Activated CD4-positive, alpha-beta T cell treated with anti-CD3 and anti-CD28 coated beads, Interleukin-2, amount 10 ng/mL, durations not matched to agents 24 days and 14 days (primary cell): ENCODE results near the gene FBXO15. TPM values are rescaled to one million over a fixed set of nuclear protein-coding genes. Genes with fewer than 3 reads are reported as not detected.

Experiments used
- DNase-seq: peaks from one replicate; pipeline ENCODE4 v3.0.0; 2022
- H3K27ac Mint-ChIP-seq: one replicate; pipeline ENCODE4 v1.8.0; 2022; ENCODE audit warnings: mild to moderate bottlenecking, mixed read lengths
- H3K27me3 Mint-ChIP-seq: one replicate; pipeline ENCODE4 v1.8.0; 2022; ENCODE audit warnings: mixed read lengths
- H3K36me3 Mint-ChIP-seq: one replicate; pipeline ENCODE4 v1.8.0; 2022; ENCODE audit warnings: low read depth, mild to moderate bottlenecking, mixed read lengths
- H3K4me1 Mint-ChIP-seq: one replicate; pipeline ENCODE4 v1.8.0; 2021; ENCODE audit warnings: mixed read lengths
- H3K4me3 Mint-ChIP-seq: one replicate; pipeline ENCODE4 v1.8.0; 2022; ENCODE audit warnings: mild to moderate bottlenecking, moderate library complexity, mixed read lengths
- H3K9me3 Mint-ChIP-seq: one replicate; pipeline ENCODE4 v1.8.0; 2021; ENCODE audit warnings: mixed read lengths
- intact Hi-C: fragments of 100-400 bp; cut with micrococcal nuclease; formaldehyde crosslinking; loops from one replicate; pipeline ENCODE4 v1.15.1; 2023
- total RNA-seq: library from RNA; stranded (reverse); gene quantifications from 2 replicates; pipeline ENCODE4 v1.2.3, GENCODE V29; 2022

The FBXO15 gene
- total RNA-seq = 1.2 and 1.3 TPM in 2 replicates

- peaks cover 50% of the 10 kb centered on the region for H3K4me1 Mint-ChIP-seq
- DNase-seq = peak; percentile 99
- H3K27me3 Mint-ChIP-seq = peaks cover 5% of the 10 kb centered on the region
- no peaks in the 10 kb centered on the region for H3K9me3 Mint-ChIP-seq
- peak within 1 kb of the TSS; percentile 98 for H3K4me3 Mint-ChIP-seq
- peak within 1 kb of the TSS; percentile 97 for H3K27ac Mint-ChIP-seq
- intact Hi-C loops = loop anchor here (1.0 to 10.0 kb wide), 8 partner anchors 8 to 1067 kb away; partner anchors contain the start of genes TSHZ1 and ZNF407
- peaks cover 22% of the 10 kb centered on the region for H3K36me3 Mint-ChIP-seq
Measured at GRCh38 chr18:74147779-74148542, at the start of gene FBXO15, which contains the start of gene TIMM21. Gene FBXO15 (minus strand): TSS chr18:74147834. CDS start chr18:74147785, 49 bp downstream. Gene TIMM21 (plus strand): TSS chr18:74148523. CDS start chr18:74148809, 286 bp downstream.

- Mint-ChIP-seq H3K9me3 (no peaks in the 10 kb centered on the region), H3K27me3 (peaks cover 2% of the 10 kb centered on the region), H3K4me1 (peaks cover 2% of the 10 kb centered on the region), H3K27ac (peak overlapping the region; percentile 11), H3K36me3 (no peaks in the 10 kb centered on the region), H3K4me3 (peak overlapping the region; percentile 81)
- peak; percentile 82 for DNase-seq
- intact Hi-C loops = loop anchor here (1.0 to 5.0 kb wide), 5 partner anchors 96 to 401 kb away; partner anchors contain the start of genes CYB5A and ZNF407
Measured at GRCh38 chr18:74196220-74197119, 48.8 kb upstream of the FBXO15 start.

- peaks cover 2% of the 10 kb centered on the region for H3K4me1 Mint-ChIP-seq
- intact Hi-C loops = loop anchor here (5.0 kb wide), 1 partner anchor 98 kb away; the partner anchor contains the start of gene CYB5A
- H3K4me3 Mint-ChIP-seq = no peak overlapping the region
- no peaks in the 10 kb centered on the region for H3K36me3 Mint-ChIP-seq
- DNase-seq = no peak
- no peaks in the 10 kb centered on the region for H3K9me3 Mint-ChIP-seq
- H3K27me3 Mint-ChIP-seq = peaks cover 2% of the 10 kb centered on the region
- no peak overlapping the region for H3K27ac Mint-ChIP-seq
Measured at GRCh38 chr18:74194691-74195090, 47.1 kb upstream of the FBXO15 start.

- peaks cover 2% of the 10 kb centered on the region for H3K4me1 Mint-ChIP-seq
- no peak overlapping the region for H3K4me3 Mint-ChIP-seq
- no peak for DNase-seq
- H3K27ac Mint-ChIP-seq = no peak overlapping the region
- no peaks in the 10 kb centered on the region for H3K9me3 Mint-ChIP-seq
- H3K36me3 Mint-ChIP-seq = no peaks in the 10 kb centered on the region
- H3K27me3 Mint-ChIP-seq = peaks cover 6% of the 10 kb centered on the region
- intact Hi-C loops = no loop called here
Measured at GRCh38 chr18:74191577-74191976, 43.9 kb upstream of the FBXO15 start.

GRCh38 chr18:74190086-74190485 lies 42.5 kb upstream of the FBXO15 start:
- no peak for DNase-seq
- Mint-ChIP-seq H3K27me3 (peaks cover 8% of the 10 kb centered on the region), H3K4me1 (no peaks in the 10 kb centered on the region), H3K36me3 (no peaks in the 10 kb centered on the region), H3K9me3 (no peaks in the 10 kb centered on the region), H3K4me3 (no peak overlapping the region), H3K27ac (no peak overlapping the region)
- intact Hi-C loops = no loop called here

GRCh38 chr18:74186661-74187060 lies 39.0 kb upstream of the FBXO15 start:
- H3K27me3 Mint-ChIP-seq = peaks cover 20% of the 10 kb centered on the region
- no peak overlapping the region for H3K4me3 Mint-ChIP-seq
- no peak for DNase-seq
- H3K4me1 Mint-ChIP-seq = no peaks in the 10 kb centered on the region
- no peak overlapping the region for H3K27ac Mint-ChIP-seq
- intact Hi-C loops = no loop called here
- no peaks in the 10 kb centered on the region for H3K9me3 Mint-ChIP-seq
- H3K36me3 Mint-ChIP-seq = no peaks in the 10 kb centered on the region

- no peaks in the 10 kb centered on the region for H3K36me3 Mint-ChIP-seq
- no peaks in the 10 kb centered on the region for H3K9me3 Mint-ChIP-seq
- no peak for DNase-seq
- peaks cover 20% of the 10 kb centered on the region for H3K27me3 Mint-ChIP-seq
- no peaks in the 10 kb centered on the region for H3K4me1 Mint-ChIP-seq
- no peak overlapping the region for H3K4me3 Mint-ChIP-seq
- intact Hi-C loops = no loop called here
- no peak overlapping the region for H3K27ac Mint-ChIP-seq
Measured at GRCh38 chr18:74185860-74186259, 38.2 kb upstream of the FBXO15 start.

GRCh38 chr18:74184875-74185274 lies 37.2 kb upstream of the FBXO15 start:
- Mint-ChIP-seq H3K4me3 (no peak overlapping the region), H3K27ac (no peak overlapping the region), H3K36me3 (no peaks in the 10 kb centered on the region), H3K4me1 (no peaks in the 10 kb centered on the region), H3K27me3 (peaks cover 20% of the 10 kb centered on the region), H3K9me3 (no peaks in the 10 kb centered on the region)
- no peak for DNase-seq
- intact Hi-C loops = no loop called here

GRCh38 chr18:74183130-74183529 lies 35.5 kb upstream of the FBXO15 start:
- intact Hi-C loops = no loop called here
- no peaks in the 10 kb centered on the region for H3K4me1 Mint-ChIP-seq
- no peaks in the 10 kb centered on the region for H3K36me3 Mint-ChIP-seq
- no peaks in the 10 kb centered on the region for H3K9me3 Mint-ChIP-seq
- no peak for DNase-seq
- H3K4me3 Mint-ChIP-seq = no peak overlapping the region
- peaks cover 21% of the 10 kb centered on the region for H3K27me3 Mint-ChIP-seq
- H3K27ac Mint-ChIP-seq = no peak overlapping the region

GRCh38 chr18:74182335-74182734 lies 34.7 kb upstream of the FBXO15 start:
- H3K27me3 Mint-ChIP-seq = peaks cover 21% of the 10 kb centered on the region
- H3K4me3 Mint-ChIP-seq = no peak overlapping the region
- H3K27ac Mint-ChIP-seq = no peak overlapping the region
- H3K4me1 Mint-ChIP-seq = no peaks in the 10 kb centered on the region
- no peak for DNase-seq
- intact Hi-C loops = no loop called here
- no peaks in the 10 kb centered on the region for H3K9me3 Mint-ChIP-seq
- no peaks in the 10 kb centered on the region for H3K36me3 Mint-ChIP-seq

- intact Hi-C loops = no loop called here
Measured at GRCh38 chr18:74179623-74180199, 32.1 kb upstream of the FBXO15 start.

GRCh38 chr18:74178884-74179283 lies 31.2 kb upstream of the FBXO15 start:
- no peak for DNase-seq
- H3K4me3 Mint-ChIP-seq = no peak overlapping the region
- H3K36me3 Mint-ChIP-seq = no peaks in the 10 kb centered on the region
- no peak overlapping the region for H3K27ac Mint-ChIP-seq
- H3K4me1 Mint-ChIP-seq = no peaks in the 10 kb centered on the region
- intact Hi-C loops = no loop called here
- peaks cover 17% of the 10 kb centered on the region for H3K27me3 Mint-ChIP-seq
- no peaks in the 10 kb centered on the region for H3K9me3 Mint-ChIP-seq

More at GRCh38 chr18:74179623-74180199, 32.1 kb upstream of the FBXO15 start:
- Mint-ChIP-seq H3K4me3 (no peak overlapping the region), H3K27me3 (peaks cover 21% of the 10 kb centered on the region), H3K36me3 (no peaks in the 10 kb centered on the region), H3K4me1 (no peaks in the 10 kb centered on the region), H3K9me3 (no peaks in the 10 kb centered on the region), H3K27ac (no peak overlapping the region)
- no peak for DNase-seq

- intact Hi-C loops = no loop called here
- Mint-ChIP-seq H3K4me3 (no peak overlapping the region), H3K9me3 (no peaks in the 10 kb centered on the region), H3K36me3 (no peaks in the 10 kb centered on the region), H3K4me1 (peaks cover 5% of the 10 kb centered on the region), H3K27ac (no peak overlapping the region), H3K27me3 (peaks cover 21% of the 10 kb centered on the region)
- DNase-seq = no peak
Measured at GRCh38 chr18:74175658-74176057, 28.0 kb upstream of the FBXO15 start.

- H3K36me3 Mint-ChIP-seq = no peaks in the 10 kb centered on the region
- H3K27ac Mint-ChIP-seq = no peak overlapping the region
- H3K27me3 Mint-ChIP-seq = peaks cover 28% of the 10 kb centered on the region
- H3K4me1 Mint-ChIP-seq = peaks cover 5% of the 10 kb centered on the region
- intact Hi-C loops = no loop called here
- no peaks in the 10 kb centered on the region for H3K9me3 Mint-ChIP-seq
- no peak for DNase-seq
- no peak overlapping the region for H3K4me3 Mint-ChIP-seq
Measured at GRCh38 chr18:74173434-74173750, 25.8 kb upstream of the FBXO15 start.
